LHCN-M2 (cell line): ENCODE results near the gene KATNAL1. TPM values are rescaled to one million over a fixed set of nuclear protein-coding genes. Genes with fewer than 3 reads are reported as not detected.

Experiments
- DNase-seq: peaks from one replicate; pipeline ENCODE4 v3.0.0-alpha.2; 2012; ENCODE audit warnings: low read depth
- polyA plus RNA-seq: library from polyadenylated mRNA; unstranded; fragments of >200 nt; gene quantifications from one replicate; pipeline ENCODE4 v1.2.1, GENCODE V29; 2012; ENCODE audit warnings: missing spikeins
- total RNA-seq: library from RNA; depleted of rRNA; stranded (reverse); fragments of >200 nt; gene quantifications from 2 replicates; pipeline ENCODE4 v1.2.3, GENCODE V29; 2014; rRNA removed

Gene KATNAL1
- 26.7 and 28.0 TPM in 2 replicates for total RNA-seq
- polyA plus RNA-seq: 12.8 TPM

DNA sequence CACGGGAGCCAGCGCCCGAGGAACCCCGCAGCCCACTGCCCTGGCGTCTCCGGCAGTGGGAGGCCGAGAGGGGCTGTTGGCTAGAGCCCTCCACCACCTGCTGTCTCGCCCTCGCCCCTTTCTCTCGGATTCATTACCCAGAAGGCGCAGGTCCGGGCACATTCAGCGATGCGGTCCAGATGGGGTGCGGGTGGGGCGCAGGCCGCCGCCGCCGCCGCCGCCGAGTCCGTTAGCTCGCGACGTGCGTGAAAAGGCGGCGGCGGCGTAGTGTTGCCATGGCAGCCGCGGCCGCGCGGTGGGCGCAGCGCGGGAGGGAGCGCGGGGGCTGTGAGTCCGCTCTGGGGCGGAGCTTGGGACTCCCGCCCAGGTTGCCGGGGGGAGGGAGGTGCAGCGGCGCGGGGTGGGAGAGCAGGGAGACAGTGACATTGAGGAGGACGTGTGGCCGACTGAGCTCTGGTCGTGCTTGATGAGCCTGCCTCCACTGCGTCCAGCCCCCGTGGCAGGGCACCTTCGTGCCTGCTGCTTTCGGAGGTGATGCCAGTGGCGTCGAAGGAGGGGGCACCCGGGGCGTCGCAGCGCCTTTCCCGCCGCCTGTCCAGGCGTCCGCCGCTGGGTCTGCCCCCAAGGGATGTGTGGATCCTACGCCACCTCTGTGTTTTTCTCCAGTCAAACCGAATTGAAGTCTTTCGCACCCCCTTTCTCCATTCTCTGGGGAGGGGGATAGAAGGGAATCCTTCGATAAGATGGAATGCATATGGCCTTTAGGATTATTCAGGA, at the start of gene KATNAL1:
KATNAL1 (minus strand) TSS at position 358 of the 777 bp plus-strand sequence. CDS start 23,774 bp downstream, outside the sequence.
- DNase-seq: peak; percentile 68

DNA sequence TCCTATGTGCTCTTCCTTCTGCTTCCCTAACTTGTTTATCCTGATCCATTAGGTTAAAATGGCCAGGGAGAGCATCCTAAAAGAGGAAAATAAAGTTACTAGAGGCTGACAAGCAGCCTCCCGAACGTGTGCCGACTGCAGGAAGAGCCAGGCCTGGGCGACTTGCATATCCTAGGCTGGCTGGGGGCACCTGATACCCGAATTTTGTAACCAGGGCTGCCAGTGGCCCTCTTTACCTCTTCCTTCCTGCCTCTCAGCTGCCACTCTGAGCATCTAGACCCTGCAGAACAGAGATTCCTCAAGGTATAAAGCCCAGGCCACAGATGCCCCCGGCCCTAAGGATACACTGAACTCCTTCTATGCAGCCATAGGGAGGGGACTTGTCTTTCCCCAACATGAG, 48.5 kb upstream of the KATNAL1 start:
- DNase-seq: no peak

DNA sequence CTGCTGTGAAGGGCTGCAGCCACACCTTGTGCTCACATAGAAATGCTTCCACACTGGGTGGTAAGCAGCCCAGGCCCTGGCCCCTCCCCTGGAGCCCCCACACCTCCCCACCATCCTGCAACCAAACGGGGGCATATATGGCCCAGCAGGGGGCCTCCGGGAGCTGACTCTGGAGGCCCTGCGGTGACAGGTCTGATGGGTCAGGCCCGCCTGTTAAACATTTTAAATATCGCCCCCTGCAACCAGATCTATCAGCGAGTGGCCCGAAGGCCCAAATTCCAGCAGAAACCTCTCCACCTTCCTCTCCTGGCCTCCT, 48.0 kb upstream of the KATNAL1 start:
- DNase-seq: no peak

DNA sequence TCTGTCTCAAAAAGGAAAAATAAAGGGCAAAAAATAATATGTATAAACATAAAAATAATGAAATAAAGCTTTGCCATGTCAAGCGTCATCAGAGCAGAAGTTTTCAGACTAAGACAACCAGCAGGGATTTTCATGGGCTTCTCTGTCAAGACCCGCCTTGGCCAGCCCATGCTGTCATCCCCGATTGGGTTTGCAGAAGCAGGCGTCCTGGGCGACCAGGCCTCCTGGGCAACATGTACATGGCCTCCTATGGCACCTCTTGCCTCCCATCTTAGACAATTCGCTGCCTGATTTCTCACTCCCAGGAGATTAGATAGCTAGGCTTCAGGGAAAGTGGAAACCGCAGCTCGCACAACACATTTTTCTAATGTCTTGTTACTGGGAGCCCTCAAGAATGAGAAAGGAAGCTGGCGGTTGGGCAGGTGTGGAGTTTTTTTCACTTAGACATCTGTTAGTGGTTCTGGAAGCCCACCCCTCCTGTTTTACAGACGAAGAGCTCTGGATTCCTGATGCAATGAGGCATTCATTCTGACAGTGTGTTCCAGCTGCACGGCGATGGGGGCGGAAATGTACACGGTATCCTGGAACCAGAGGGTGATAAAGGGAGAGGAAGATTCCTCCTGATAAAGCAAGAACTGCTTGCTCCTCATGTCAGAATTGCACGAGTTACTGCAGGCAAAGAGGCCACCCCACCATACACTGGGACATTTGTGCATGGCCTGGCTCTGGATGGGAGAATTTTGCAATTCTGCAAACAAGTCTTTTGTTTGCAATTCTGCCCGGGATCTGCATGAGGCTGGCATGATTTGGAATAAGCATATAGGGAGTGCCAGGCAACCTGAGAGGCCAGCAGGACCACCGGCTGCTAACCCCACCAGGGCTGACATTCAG, 47.4 kb upstream of the KATNAL1 start:
- no peak for DNase-seq

DNA sequence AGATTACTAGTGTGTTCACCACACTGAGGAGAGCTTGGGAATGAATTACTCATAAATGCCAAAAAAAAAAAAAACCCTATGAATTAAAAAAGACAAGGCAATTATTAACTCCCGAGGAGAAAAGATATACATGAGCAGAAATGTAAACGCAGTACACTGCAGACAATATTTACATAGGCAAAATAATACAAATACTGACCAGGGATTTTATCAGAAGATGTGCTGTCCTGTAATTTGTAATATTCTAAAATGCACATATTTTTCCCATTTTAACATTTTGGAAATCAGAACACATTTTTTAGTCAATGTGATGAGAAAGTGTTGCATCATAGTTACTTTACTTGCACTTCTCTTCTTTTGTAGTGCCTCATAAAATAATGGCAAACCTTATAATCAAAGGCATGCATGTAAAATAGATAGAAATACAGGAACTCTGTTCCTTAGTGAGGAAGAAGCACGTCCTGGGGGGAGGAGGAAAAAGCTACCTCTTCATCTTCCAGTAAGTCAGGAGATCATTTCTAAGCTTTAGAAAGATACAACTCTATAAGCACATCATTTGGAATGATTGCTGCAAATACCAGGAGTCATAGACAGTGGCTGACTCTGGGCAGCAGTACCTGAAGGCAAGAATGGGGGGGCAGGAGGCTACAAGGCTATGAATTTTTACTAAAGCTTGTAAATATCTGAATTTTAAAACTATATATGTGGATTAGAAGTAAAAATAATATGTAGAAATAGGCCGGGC, 46.3 kb upstream of the KATNAL1 start:
- DNase-seq: no peak

DNA sequence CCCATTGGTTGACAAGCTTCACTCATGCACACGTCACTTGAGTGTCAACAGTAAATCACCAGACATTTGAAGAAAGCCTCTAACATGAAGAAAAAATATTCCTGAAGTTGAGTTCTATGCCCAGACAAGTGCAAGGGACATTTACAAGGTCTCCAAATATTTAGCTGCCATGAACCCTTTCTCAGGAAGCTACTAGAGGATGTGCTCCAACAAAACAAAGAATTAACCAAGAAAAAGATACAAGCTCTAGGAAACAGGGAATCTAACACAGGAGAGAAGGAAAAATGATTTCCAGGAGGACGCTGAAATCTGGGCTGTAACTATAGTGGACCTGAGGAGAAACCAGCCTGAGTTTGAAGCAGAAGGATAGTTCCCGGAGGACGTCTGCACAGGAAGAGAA, 45.7 kb upstream of the KATNAL1 start:
- DNase-seq: no peak

DNA sequence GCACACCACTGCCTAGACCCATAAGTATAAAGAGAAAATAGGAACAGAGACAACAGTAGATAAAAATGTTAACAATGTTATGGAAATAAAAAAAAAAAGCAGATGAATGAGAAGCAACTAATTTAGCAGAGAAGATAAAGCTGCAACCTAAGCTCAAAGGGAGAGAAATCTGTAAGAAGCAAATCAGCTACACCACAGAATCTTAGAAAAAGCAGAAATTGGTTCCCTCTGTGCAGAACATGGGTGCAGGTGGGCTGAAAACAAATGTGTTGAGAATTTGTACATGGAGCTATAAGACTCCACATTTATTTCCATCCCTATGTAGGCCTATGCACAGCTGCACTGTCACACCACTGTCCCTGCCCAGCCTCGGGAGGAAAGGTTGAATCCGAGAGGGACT, 44.8 kb upstream of the KATNAL1 start:
- no peak for DNase-seq

DNA sequence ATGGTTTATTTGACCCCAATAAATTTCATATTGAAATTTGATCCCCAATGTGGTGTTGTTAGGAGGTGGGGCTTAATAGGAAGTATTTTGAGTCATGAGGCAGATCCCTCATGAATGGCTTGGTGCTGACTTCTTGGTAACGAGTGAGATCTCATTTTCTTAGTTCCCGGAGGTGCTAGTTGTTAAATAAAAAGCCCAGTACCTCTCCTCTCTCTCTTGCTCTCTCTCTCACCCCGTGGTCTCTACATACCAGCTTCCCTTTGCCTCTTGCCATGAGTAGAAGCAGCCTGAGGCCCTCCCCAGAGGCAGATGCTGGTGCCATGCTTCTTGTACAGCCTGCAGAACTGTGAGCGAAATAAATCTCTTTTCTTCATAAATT, 39.4 kb upstream of the KATNAL1 start:
- DNase-seq: no peak

DNA sequence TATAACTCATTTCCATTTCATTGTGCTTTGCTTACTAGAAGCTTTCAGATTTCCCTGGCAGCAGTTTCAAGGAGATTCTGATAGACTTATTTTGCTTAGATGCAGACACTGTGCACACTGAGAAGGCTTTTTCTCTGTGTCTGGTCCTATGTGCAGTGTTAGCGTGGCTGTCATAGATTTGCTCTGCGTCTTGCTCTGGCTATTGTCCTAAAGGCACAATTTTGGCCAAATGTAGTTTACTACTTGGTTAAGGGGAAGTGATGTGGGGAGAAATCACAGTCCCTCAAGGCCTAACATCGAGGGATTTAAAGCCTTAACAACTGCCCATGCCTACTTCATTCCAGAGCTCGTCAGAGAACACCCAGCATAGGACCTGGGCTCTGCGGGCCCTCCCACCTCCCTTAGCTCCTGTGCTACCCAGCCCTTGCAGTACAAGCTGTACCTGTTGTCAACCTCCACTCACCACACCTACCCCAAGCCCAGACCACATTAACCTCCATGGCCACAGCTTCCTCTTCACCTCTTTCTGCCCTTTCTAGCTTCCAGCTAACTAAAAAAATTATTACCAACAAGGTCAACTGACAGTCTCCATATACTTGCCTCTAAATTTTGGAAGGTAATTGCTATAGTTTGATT, 38.9 kb upstream of the KATNAL1 start:
- DNase-seq: no peak

DNA sequence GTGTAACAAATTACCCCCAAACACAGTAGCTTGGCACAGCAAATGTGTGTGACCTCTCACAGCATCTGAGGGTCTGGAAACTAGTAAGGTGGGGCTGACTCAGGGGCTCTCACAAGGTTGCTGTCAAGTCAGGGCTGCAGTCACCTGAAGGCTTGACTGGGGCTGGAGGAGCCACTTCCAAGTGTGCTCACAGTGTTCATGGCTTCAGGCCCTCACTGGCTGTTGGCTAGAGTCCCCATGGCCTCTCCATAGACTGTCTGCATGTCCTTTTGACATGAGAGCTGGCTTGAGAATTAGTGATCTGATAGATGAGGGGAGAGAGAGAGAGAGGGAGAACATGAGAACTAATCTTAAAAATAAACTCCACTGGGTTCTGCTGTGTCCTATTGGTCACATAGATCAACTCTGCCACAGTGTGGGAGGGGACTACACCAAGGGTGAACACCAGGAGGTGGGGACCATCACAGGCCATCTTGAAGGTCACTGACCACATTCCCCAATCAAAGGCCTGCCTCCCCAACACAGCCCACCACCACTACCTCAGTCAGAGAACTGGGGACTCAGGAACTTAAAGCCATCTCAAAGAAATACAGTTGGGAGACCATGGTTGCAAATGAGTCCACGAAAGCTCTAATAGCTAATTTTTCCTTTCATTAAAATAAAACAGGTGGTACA, 38.2 kb upstream of the KATNAL1 start:
- no peak for DNase-seq

DNA sequence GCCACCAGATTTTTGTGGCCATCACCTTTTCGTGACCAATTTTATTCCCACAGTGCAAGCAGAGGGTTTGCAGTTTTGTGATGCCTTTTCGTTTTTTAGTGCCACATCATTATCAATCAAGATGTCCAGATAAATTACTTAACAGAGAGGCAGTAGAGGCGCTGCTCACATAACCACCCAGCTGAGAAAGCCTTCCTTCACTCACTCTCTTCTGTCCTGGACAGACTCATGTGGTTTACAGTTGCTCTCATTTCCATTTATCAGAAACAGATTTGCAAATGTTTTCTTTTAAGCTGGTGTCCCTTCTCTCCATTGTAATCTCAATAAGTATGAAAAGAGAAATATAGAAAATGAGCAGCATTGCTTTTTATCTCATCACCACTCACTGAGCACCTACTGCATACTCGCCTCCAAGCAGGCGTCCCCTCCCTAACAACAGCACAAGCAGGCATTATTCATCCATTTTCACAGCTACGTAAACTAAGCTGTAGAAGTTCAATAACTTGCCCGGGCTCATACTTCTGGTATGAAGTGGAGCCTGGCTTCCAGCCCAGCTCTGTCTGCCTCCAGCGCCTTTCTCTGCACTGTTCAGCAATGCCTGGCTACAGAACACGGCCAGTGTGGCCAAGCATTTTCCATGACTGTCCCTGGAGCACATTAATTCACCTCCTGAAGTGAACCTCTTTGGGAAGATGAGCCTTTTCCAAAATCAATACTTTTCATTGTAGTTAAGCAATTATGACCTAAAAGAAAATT, 34.6 kb upstream of the KATNAL1 start:
- DNase-seq: peak; percentile 66

DNA sequence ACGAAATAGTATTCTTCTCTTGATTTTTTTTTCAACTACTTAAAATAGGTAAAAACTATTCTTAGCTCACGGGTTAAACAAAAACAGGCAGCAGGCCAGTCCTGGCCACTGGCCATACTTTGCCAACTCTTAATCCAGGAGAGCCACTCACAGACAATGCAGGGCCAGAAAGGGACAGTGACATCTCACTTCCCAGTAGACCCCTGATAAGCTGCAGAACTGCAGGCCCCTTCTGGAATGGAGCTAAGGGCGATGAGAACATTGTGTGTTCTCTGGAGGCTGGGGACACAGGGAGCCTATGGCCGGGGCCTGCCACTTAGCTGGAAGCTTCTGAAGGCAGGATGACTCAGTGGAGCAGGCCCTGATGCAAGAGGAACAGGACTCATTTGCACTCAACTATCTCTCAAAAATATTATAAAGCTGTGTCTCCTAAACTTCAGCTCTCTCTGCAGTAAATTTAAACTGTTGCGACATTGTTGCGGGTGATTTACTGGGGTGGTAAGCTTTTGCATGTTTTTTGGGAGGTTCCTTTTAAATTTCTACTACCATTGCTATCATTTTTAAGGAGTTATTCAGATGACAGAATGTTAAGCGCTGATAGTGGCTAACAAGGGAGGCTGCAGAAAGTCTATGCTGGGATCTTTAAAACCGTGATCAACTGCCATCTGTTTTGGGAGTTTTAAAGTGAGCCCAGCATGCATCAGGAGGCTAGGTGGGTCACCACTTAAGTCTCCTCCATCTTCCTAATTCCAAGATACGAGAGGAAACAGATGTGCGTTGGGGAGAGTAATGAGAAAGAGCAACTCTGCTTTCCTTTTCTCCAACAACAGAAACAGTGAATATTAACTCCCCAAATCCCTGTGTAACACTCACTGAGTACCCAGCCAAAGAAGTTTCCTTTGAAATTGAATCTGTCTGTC, 33.2 kb upstream of the KATNAL1 start:
- peak; percentile 72 for DNase-seq

DNA sequence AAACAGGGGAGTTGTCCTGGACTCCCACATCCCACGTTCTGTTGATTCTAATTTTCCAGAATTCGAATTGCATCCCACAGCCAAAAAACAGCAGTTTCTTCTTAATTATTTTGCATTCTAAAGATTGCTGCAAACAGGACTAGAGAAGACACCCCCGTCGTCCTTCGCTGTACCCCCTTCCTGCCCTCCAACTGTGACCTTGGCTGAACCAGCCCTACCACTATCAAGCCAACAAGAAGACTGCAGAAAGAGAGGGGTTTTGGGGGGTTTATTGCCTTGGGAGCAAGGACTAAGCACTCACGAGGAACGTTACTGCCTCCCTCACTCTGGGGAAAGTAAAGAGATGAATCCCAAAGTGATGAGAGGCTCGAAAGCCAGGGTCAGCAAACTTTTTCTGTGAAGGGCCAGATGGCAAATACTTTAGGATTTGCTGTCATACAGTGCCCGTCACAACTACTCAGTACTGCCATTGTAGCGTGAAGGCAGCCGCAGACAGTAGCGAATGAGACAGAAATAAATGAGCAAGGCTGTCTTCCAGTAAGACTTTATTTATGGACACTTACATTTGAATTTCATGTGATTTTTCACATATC, 32.5 kb upstream of the KATNAL1 start:
- DNase-seq: peak; percentile 63

DNA sequence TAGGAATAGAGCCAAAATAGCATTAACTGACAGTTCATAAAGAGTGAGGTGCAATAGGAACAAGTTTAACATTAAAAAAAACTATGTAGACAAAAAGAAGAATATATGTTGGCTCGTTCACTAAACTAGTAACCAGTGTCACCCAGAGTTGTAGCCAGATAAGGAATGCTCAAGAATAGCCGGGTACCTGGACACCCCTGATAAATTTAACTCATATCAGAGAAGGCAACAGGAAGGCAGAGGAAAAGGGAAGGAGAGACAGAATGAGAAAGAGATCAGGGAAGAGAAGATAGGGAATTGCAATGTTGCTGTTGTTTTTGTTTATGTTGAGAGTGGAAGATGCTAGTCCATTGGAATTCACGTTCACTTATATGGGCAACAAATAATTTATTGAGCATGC, 31.6 kb upstream of the KATNAL1 start:
- DNase-seq: no peak

DNA sequence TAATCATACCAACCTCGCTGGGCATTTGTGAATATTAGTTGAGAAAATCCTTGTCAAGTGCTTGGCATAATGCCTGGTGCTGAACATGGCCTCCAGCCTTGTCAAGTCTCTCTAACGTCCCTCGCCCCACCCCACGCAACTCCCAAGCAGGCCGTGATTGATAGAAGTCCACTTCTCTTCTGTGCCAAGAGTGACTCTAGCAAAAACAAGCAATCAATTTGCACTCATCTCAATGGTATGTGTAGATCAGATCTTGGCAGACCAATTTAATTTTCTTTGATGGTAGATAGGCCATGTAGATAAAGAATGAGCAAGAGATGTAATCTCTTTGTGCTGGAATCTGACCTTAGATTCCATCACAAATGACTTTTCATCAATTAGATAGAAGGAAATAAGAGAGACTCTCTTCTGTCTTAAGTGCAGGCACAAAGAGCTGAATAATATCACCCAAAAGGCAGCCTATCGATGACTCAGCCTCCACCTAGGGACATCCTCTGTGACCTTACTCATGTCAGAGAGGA, 31.0 kb upstream of the KATNAL1 start:
- DNase-seq: no peak

DNA sequence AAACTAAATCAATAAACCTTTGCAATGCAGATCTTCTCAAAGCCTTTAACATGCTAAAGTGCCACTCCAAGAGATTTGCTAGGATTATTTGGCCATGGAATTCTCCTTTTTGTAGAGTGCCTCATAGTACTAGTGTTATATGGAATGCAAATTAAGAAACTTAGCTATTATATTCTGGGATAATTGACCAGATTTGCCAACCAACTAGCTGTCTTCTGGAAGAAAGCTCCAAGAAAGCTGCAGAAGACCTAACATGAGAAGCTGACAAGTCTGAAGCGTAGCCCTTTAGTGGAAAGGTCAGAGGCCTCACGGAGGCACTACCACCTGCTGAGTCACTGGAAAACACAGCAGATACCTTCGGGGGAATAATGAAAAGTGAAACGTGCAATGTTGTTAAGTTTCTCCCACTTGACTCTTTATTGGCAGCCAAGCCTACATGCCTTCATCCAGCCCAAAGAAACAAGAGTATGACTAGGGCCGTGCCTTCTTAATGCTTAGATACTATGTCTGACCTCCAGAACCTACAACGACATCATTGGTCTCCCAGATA, 29.8 kb upstream of the KATNAL1 start:
- DNase-seq: no peak

DNA sequence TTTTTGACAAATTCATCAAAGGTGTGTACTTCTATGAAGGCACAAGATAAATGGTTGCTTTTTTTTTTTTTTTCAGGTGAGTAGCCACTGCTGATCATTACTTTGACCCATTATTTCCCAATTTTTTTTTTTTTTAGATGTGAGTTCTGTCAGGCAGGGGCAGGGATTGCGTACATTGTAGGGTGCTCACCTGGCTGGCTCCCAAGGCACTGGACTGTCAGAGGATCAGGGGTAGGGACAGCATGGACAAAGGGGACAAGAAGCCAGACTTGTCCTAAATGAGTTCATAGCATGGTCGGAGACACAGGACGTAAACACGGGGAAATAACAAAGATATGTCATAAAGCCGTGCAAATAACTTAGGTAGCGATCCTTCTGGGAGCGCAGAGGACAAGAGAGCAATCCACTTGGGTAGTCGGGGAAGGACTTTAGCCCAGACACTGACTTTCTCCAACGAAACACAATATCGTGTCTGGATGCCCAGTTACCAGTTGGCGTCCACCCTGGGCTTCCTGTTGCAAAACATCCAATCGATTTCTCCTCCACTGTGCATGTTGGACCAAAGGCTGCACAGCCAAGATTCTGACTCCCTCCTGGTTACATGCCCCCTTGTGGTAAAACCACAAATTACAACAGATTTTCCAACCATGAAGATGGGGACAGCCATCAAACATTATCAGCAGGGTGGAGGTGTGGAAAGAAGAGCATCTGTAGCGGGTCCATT, 27.5 kb upstream of the KATNAL1 start:
- DNase-seq: peak; percentile 32

DNA sequence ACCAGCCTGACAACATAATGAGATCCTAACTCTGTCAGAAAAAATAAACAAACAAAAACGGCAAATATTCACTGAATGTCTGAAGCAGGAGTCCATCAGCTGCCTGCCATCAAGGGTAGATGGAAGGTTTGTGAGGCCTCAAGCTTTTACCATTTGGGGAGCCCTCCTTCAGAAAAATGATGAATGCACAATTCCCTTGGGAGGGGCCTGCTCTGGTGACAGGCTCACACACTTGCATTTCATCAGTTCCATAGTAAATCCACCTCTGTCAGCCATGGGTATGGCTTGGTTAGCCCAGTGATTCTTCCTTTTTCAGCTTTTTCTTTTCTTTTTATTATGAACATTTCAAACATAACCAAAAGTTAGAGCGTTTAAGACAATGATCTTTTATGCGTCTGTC, 26.3 kb upstream of the KATNAL1 start:
- DNase-seq: no peak
